ENCODE measurements around the gene ARHGAP15. TPM values are rescaled to one million over a fixed set of nuclear protein-coding genes. Genes with fewer than 3 reads are reported as not detected.

ARHGAP15 gene
- total RNA-seq, 2 experiments from 2014 or later = 167 TPM

DNA sequence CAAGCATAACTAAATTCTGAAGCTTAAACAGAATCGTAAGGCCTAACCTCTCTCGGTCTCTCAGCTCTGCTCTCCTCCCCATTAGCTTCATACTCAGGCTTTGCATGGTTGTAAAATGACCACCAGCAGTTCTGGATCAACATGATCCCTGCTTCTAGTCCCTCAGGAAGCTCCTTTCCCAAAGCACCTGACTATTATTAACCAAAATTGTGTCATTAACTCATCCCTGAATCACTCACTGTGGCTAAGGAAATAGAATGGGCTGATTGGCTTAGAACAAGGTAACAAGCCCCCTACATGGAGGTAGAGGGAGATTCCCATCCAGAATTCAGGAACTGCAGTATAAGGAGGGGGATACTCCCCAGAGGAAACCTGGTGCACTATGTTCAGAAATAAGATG lies 448.3 kb downstream of the ARHGAP15 start:
- ChIA-PET CTCF (no interaction called here), POLR2A (interaction anchor here (0.8 kb wide), 1 partner anchor 11 kb away, joined by 3 read pairs; no protein-coding TSS in a partner anchor)
- Mint-ChIP-seq H3K27ac (no peak overlapping the region), H3K4me1 (peaks cover 21% of the 10 kb centered on the region), H3K4me3 (no peak overlapping the region), H3K36me3 (ENCODE audit: low read depth) (peaks cover 11% of the 10 kb centered on the region), H3K9me3 (no peaks in the 10 kb centered on the region), H3K27me3 (no peaks in the 10 kb centered on the region)
- no peak for DNase-seq

DNA sequence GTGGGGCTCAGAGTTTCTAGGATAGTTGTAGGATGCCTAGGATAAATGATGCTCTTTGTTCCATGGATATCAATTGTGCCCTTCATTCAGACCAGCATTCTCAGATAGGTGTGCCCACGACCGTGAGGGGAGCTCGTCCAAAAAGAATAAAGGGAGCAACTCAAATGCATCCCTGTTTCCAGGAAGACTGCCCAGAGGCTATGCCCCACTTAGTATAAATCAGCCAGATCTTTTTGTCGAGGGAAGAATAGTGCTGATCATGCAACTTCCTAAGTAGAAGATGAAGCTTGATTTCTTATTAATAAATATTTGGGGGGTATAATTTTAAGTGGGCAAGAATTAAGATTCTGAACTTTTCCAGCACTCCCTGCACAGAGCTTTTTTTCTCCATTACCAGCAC lies 450.2 kb downstream of the ARHGAP15 start:
- H3K36me3 Mint-ChIP-seq (ENCODE audit: low read depth) = peaks cover 17% of the 10 kb centered on the region
- no peak overlapping the region for H3K4me3 Mint-ChIP-seq
- no peak for DNase-seq
- POLR2A ChIA-PET = no interaction called here
- H3K27ac Mint-ChIP-seq = no peak overlapping the region
- no peaks in the 10 kb centered on the region for H3K27me3 Mint-ChIP-seq
- H3K4me1 Mint-ChIP-seq = peaks cover 21% of the 10 kb centered on the region
- CTCF ChIA-PET = no interaction called here
- no peaks in the 10 kb centered on the region for H3K9me3 Mint-ChIP-seq

DNA sequence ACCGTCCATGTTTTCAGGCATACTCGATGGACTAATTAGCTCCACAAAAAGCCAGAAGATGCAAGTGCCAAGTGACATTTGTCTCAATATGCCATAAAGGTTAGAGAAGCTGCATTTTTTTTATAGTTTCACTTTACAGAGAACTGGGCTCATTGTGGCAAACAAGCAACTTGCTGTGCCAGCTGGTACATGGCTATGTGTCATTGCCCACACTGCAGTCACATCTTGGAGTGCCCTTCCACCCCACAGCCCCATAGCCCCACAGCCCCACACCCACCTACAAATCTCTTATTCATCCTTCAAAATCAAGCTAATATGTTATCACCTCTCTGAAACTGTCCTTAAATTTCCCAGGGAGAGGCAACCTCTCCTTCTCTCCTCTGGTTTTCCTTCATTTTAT lies 451.9 kb downstream of the ARHGAP15 start:
- Mint-ChIP-seq H3K4me3 (no peak overlapping the region), H3K4me1 (peaks cover 21% of the 10 kb centered on the region), H3K36me3 (ENCODE audit: low read depth) (peaks cover 22% of the 10 kb centered on the region), H3K27ac (no peak overlapping the region), H3K27me3 (no peaks in the 10 kb centered on the region), H3K9me3 (no peaks in the 10 kb centered on the region)
- ChIA-PET CTCF (interaction anchor here (0.7 kb wide), 1 partner anchor 36 kb away, joined by 3 read pairs; no protein-coding TSS in a partner anchor), POLR2A (no interaction called here)
- no peak for DNase-seq

DNA sequence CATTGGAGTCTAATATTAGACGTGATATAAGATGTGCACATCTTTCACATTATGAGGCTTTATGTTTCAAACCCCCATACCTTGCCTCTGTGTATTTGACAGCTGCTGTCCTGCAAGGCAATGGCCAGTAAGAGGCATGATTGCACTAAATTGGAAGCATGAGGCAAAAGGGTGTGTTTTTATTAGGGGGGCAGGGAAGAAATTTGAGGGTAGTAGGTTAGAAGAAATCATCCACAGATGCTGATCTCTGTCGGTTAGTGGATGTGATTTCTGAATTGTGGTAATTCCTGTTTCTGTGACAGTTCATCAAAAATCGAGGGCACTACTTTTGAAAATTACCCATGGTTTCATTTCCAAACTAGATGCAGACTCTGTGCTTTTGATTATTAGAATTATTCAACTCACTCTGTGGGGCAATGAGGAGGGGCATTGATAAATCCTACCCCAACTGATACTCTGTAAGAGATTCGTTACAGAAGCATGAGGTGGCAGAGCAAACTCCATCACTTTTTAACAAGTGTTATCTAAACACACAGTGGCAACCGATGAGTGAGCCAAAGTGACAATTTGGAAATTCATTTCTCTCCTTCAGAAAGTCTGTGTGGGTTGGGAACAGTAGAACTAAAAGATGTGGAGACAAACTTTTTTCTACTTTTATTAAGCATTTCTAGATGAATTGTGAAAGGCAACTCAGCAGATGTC lies 453.0 kb downstream of the ARHGAP15 start:
- POLR2A ChIA-PET = no interaction called here
- Mint-ChIP-seq H3K36me3 (ENCODE audit: low read depth) (peaks cover 23% of the 10 kb centered on the region), H3K9me3 (no peaks in the 10 kb centered on the region), H3K4me1 (peaks cover 21% of the 10 kb centered on the region), H3K27me3 (no peaks in the 10 kb centered on the region), H3K27ac (no peak overlapping the region), H3K4me3 (no peak overlapping the region)
- CTCF ChIA-PET = no interaction called here
- DNase-seq = no peak

DNA sequence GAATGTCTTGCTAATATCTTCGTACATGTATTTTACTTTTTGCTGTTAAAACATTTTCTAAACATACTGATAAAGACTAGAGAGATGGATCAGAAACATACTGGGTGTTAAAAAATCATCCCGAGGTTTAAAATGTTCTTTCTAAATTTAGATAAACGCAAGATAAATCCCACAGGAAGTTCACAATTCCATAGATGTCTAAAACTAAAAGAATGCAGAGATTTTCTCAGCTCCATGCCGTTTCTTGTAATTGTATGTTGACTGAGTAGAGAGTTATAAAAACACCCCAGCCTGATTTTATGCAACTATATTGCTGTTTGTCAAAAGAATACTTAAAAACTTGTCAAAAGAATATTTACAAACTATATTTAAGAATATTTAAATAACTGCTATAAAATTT lies 455.7 kb downstream of the ARHGAP15 start:
- CTCF ChIA-PET = no interaction called here
- POLR2A ChIA-PET = no interaction called here
- Mint-ChIP-seq H3K4me3 (no peak overlapping the region), H3K36me3 (ENCODE audit: low read depth) (peaks cover 40% of the 10 kb centered on the region), H3K27ac (no peak overlapping the region), H3K9me3 (no peaks in the 10 kb centered on the region), H3K27me3 (no peaks in the 10 kb centered on the region), H3K4me1 (peaks cover 21% of the 10 kb centered on the region)
- no peak for DNase-seq

DNA sequence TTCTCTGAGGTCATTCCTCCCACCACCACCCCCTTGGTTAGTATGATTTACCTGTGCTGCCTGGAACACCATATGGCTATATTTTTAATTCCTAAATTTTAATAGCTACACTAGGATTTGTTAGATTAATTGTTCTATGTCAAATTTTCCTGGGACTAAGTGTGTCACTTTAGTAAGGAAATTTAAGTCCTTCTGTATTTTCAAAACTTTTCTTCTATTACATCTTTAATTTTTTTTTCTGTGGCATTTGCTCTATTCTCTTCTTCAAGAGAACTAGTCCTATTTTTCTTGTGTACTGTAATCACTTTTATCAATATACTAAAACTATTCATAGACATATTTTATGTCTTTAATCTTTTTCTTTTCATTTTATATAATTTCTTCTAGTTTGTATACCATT lies 456.9 kb downstream of the ARHGAP15 start:
- peaks cover 41% of the 10 kb centered on the region for H3K36me3 Mint-ChIP-seq (ENCODE audit: low read depth)
- H3K4me3 Mint-ChIP-seq = no peak overlapping the region
- H3K9me3 Mint-ChIP-seq = no peaks in the 10 kb centered on the region
- CTCF ChIA-PET = no interaction called here
- no peak overlapping the region for H3K27ac Mint-ChIP-seq
- POLR2A ChIA-PET = no interaction called here
- H3K27me3 Mint-ChIP-seq = no peaks in the 10 kb centered on the region
- DNase-seq = no peak
- H3K4me1 Mint-ChIP-seq = peaks cover 12% of the 10 kb centered on the region

DNA sequence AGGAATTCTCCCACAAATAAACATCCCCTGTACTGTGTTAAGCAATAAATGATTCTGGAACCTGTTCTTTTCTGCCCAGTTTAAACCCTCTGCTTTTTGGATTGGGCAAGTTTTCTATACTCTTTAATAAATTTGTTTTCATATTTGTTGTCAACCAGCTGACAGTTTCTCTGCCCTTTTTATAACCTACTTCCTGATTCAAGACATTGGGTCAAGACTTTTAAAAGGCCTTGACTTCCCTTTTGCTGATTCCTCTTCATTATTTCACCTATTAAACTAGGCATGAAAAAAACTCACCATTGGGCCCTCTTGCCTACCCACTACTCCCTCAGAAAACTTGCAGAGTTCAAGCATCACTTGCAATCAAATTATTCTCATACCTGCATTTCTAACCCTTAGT lies 459.5 kb downstream of the ARHGAP15 start:
- CTCF ChIA-PET = no interaction called here
- POLR2A ChIA-PET = no interaction called here
- Mint-ChIP-seq H3K9me3 (no peaks in the 10 kb centered on the region), H3K4me1 (no peaks in the 10 kb centered on the region), H3K27me3 (no peaks in the 10 kb centered on the region), H3K4me3 (no peak overlapping the region), H3K36me3 (ENCODE audit: low read depth) (peaks cover 39% of the 10 kb centered on the region), H3K27ac (no peak overlapping the region)
- no peak for DNase-seq

DNA sequence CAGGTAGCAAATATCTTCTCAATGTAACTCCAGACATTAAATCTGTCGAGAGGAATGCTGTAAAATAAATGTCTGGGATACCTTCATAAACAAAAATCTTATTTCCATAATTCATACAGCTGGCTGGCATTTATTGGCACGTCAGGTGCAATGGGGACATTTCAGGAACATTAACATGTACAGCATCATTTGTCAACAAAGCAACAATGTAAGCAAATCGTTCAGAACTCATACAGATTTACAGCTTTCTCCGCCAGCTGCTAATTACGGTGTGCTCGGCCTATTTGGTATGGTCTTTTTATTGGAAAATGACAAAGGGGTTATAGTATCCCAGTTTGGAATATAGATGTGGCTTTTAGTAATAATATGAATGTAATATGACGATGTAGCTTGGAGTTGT lies 464.9 kb downstream of the ARHGAP15 start:
- no peaks in the 10 kb centered on the region for H3K27me3 Mint-ChIP-seq

DNA sequence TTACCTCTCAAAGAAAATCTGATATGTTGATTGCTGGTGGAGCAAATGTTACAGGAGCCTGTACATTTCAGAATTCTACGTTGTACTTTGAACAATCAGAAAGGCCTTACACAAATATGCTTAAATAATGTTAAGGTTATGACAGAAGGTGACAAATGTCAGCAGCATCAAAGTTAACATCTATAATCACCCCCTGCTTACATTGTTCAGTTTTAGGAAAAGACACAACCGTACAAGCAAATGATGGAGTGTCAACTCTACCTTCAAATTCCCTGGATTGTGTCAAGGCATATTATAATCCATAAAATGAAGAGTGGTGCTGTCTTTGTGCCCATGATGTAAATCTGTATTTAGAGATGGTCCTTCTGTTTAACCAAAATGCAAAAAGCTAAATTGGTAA lies 465.5 kb downstream of the ARHGAP15 start:
- ChIA-PET CTCF (no interaction called here), POLR2A (no interaction called here)
- Mint-ChIP-seq H3K36me3 (ENCODE audit: low read depth) (peaks cover 31% of the 10 kb centered on the region), H3K9me3 (no peaks in the 10 kb centered on the region), H3K4me1 (no peaks in the 10 kb centered on the region), H3K27me3 (no peaks in the 10 kb centered on the region), H3K4me3 (no peak overlapping the region), H3K27ac (no peak overlapping the region)
- DNase-seq = no peak

More for the DNA sequence above, 464.9 kb downstream of the ARHGAP15 start:
- CTCF ChIA-PET = no interaction called here
- H3K4me1 Mint-ChIP-seq = no peaks in the 10 kb centered on the region
- POLR2A ChIA-PET = no interaction called here
- H3K27ac Mint-ChIP-seq = no peak overlapping the region
- no peak for DNase-seq
- H3K4me3 Mint-ChIP-seq = no peak overlapping the region
- H3K36me3 Mint-ChIP-seq (ENCODE audit: low read depth) = peaks cover 33% of the 10 kb centered on the region
- no peaks in the 10 kb centered on the region for H3K9me3 Mint-ChIP-seq

DNA sequence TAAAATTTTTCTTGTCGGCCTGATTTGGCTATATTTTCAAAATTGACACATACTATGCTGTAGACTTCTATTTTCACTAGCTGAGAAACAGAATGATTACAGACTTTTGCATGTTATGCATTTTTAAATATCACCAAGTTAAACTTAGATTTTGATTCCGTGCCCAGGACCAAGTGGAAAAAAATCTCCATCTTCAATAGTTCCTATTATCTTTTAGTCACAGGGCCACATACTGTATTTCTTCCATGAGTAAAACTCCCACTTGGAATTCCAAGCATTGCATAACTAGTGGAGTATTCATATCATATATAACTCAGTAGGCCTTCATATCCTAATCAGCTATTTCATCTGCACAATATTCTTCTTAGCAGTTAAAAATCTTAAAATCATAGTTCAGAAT lies 470.9 kb downstream of the ARHGAP15 start:
- H3K4me1 Mint-ChIP-seq = no peaks in the 10 kb centered on the region
- H3K27ac Mint-ChIP-seq = no peak overlapping the region
- H3K9me3 Mint-ChIP-seq = no peaks in the 10 kb centered on the region
- peaks cover 38% of the 10 kb centered on the region for H3K36me3 Mint-ChIP-seq (ENCODE audit: low read depth)
- no peaks in the 10 kb centered on the region for H3K27me3 Mint-ChIP-seq
- H3K4me3 Mint-ChIP-seq = no peak overlapping the region
- no peak for DNase-seq
- ChIA-PET CTCF (interaction anchor here (1.5 kb wide), 1 partner anchor 10 kb away, joined by 4 read pairs; no protein-coding TSS in a partner anchor), POLR2A (interaction anchor here (1.1 kb wide), 1 partner anchor 10 kb away, joined by 4 read pairs; no protein-coding TSS in a partner anchor)

DNA sequence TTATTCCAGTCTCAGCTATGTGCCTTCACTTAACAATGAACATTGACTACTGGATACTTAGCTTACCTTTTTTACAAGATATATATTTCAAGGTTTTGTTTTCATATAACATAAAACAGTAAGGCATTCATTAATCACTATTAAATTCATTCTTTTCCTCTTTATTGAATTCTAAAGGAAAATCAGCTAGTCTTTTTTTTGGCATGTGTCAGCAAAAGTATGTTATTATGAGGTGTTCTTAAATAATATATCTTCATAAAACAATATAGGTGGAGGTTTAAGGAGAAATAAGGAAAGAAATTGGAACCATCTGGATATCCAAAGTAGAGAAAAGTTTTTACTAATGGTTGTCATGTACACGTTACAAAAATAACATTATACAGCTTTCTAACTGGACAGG lies 472.6 kb downstream of the ARHGAP15 start:
- POLR2A ChIA-PET = no interaction called here
- Mint-ChIP-seq H3K27me3 (no peaks in the 10 kb centered on the region), H3K36me3 (ENCODE audit: low read depth) (peaks cover 31% of the 10 kb centered on the region), H3K9me3 (no peaks in the 10 kb centered on the region), H3K4me1 (no peaks in the 10 kb centered on the region), H3K27ac (no peak overlapping the region), H3K4me3 (no peak overlapping the region)
- CTCF ChIA-PET = no interaction called here
- DNase-seq = no peak

DNA sequence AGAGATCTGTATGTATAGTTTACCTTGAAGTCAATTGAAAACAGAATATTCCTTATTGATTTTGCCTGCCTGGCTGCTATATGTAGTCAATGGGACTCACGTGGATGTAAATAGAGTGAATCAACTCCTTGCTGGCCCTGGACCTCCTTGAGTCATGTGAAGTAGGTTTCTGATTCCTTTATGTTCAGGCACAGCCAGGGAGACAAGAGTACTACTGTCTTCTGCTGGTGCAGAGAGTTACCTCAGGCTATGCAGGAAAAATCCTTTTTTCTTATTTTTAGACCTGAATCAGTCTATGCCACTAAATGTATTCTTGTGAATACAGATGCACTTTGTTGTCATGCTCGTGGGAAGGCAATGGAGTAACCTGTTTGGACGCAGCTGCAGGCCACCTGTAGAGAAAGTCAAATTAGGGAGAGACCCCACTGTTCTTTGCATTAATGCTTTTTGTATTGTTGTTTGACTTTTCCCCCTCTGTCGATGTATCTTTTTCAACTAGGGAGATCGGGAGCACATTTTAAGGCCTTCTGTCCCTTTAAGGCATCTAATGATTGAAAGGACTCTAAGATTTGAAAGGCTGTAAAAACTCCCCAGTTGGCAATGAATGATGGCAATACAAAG lies 473.9 kb downstream of the ARHGAP15 start:
- Mint-ChIP-seq H3K4me1 (no peaks in the 10 kb centered on the region), H3K27ac (no peak overlapping the region)

DNA sequence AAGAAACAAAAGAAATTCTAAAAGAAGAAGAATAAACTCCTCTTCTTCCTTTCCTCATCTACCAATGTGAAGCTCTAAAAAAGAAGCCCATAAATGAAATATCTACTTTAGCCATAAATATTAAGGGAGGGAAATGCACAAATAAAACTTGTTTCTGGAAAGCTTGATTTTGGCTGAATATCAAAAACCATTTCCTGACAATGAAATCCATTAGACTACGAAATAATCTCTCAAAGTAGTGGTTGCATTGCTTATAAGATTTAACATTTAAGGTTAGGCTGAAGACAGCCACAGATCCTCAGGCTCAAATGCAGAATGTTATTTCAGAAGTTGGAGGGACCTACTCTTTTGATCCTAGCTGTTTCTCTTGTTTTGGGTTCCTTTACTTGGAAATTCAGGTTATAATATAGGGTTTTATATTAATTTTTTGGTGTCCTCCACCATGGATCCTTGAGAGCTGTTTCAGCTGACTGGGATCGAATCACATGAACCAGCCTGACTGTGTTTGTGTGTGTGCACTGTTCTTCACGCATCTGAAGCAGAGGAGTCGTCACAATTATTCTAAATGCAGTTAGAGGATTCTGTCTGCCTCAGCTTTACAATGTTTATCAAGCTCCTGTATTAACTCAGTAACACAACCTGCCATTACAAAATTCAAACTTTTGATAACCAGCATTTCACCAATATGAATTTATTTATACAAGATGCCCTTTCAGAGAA lies 474.8 kb downstream of the ARHGAP15 start:
- DNase-seq = no peak
- H3K4me3 Mint-ChIP-seq = no peak overlapping the region
- CTCF ChIA-PET = no interaction called here
- no peaks in the 10 kb centered on the region for H3K9me3 Mint-ChIP-seq
- POLR2A ChIA-PET = no interaction called here
- H3K27me3 Mint-ChIP-seq = no peaks in the 10 kb centered on the region
- peaks cover 40% of the 10 kb centered on the region for H3K36me3 Mint-ChIP-seq (ENCODE audit: low read depth)
- H3K4me1 Mint-ChIP-seq = no peaks in the 10 kb centered on the region
- H3K27ac Mint-ChIP-seq = no peak overlapping the region

More for the DNA sequence above, 473.9 kb downstream of the ARHGAP15 start:
- ChIA-PET POLR2A (no interaction called here), CTCF (no interaction called here)
- peaks cover 38% of the 10 kb centered on the region for H3K36me3 Mint-ChIP-seq (ENCODE audit: low read depth)
- no peaks in the 10 kb centered on the region for H3K9me3 Mint-ChIP-seq
- no peaks in the 10 kb centered on the region for H3K27me3 Mint-ChIP-seq
- H3K4me3 Mint-ChIP-seq = no peak overlapping the region
- no peak for DNase-seq

DNA sequence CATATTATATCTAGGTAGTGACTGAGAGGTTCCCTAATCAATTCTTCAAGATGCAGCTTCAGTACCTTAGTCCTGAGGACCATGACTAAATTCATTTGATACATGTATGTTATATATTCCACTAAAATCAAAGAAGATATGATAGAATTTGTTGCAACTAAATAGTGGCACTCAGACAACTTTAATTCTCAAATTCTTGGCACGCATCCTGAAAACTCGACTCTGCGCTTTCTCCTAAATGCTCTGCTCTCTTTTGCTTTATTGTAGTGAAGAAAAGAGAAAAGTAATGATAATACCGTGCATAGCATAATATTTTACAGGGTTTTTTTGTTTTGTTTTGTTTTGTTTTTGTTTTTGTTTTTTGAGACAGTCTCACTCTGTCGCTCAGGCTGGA lies 475.3 kb downstream of the ARHGAP15 start:
- ChIA-PET CTCF (no interaction called here), POLR2A (no interaction called here)
- DNase-seq = no peak
- Mint-ChIP-seq H3K9me3 (no peaks in the 10 kb centered on the region), H3K27ac (no peak overlapping the region), H3K4me1 (no peaks in the 10 kb centered on the region), H3K36me3 (ENCODE audit: low read depth) (peaks cover 43% of the 10 kb centered on the region), H3K4me3 (no peak overlapping the region), H3K27me3 (no peaks in the 10 kb centered on the region)
